Measurements from ENCODE around the gene RIC8B. TPM values are rescaled to one million over a fixed set of nuclear protein-coding genes. Genes with fewer than 3 reads are reported as not detected.

Gene RIC8B
- total RNA-seq, 1 donor from 2014 or later = 19.1 TPM

DNA sequence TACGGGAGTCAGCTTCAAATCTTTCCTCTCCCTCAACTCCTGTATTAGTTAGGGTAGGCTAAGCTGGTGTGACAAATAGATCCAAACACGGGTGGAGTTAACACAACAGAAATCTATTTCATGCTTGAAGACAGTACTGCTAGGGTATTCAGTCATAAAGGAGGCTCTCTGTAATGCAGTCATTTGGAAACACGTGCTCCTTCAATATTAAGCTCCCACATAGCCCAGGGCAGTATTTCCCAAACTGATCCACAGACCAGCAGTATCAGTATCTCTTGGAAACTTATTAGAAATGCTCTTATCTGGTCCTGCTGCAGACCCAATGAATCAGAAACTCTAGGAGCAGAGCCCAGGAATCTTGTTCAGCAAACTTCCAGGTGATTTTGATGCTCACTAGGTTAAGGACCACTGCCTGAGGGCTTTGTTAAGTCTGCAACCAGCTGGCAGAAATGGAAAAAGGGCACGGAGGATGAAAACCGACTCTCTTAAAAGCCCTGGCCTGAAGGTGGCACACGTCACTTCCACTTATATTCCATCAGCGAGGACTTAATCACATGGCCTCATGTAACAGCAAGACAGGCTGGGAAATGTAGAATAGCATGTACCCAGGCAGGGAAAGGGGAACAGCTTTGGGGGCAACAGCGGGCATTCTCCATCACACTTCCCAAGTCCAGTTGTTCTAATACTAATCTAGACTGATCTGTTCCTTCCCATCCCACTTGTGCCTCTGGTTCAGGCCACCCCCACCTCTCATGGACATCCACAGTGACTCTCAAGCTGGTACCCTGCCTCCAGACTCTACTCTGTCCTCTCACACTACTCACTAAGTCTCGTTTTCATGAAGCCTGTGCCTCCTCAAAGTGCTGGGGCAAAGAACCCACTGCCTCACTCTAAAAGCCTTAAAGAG is 38.2 kb upstream of the RIC8B start:
- Histone ChIP-seq H3K4me3 (no peak overlapping the region), H3K27me3 (no peaks in the 10 kb centered on the region), H3K4me1 (no peaks in the 10 kb centered on the region), H3K36me3 (no peaks in the 10 kb centered on the region), H3K9me3 (no peaks in the 10 kb centered on the region), H3K27ac (no peak overlapping the region)
- intact Hi-C loops (cut with DNase I) = loop anchor here (10.0 kb wide), 1 partner anchor 178 kb away; no protein-coding TSS in a partner anchor
- TF ChIP-seq, protein P1, sequence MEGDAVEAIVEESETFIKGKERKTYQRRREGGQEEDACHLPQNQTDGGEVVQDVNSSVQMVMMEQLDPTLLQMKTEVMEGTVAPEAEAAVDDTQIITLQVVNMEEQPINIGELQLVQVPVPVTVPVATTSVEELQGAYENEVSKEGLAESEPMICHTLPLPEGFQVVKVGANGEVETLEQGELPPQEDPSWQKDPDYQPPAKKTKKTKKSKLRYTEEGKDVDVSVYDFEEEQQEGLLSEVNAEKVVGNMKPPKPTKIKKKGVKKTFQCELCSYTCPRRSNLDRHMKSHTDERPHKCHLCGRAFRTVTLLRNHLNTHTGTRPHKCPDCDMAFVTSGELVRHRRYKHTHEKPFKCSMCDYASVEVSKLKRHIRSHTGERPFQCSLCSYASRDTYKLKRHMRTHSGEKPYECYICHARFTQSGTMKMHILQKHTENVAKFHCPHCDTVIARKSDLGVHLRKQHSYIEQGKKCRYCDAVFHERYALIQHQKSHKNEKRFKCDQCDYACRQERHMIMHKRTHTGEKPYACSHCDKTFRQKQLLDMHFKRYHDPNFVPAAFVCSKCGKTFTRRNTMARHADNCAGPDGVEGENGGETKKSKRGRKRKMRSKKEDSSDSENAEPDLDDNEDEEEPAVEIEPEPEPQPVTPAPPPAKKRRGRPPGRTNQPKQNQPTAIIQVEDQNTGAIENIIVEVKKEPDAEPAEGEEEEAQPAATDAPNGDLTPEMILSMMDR (IDR thresholded peaks at IDR 0.05) = no peak
- DNase-seq (ENCODE audit: low spot score in 2 of 2) = no peak

DNA sequence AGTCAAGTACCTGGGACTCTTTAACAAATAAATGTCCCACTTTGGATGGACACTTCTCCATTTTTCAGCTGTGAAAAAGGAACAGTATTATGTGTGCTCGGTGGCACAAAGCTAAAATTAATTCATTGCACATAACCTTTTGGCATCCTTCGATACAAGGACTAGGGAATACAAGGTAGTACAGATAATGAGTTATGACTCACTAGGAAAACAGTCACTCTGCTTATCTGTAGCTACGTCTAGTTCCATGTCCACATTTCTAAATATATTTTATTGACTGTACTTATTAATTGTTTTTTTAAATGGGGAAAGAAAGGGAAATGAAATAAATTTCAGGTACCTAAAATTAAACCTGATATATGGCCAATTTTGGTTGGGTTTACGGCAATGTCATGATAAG is 35.2 kb upstream of the RIC8B start:
- Histone ChIP-seq H3K9me3 (no peaks in the 10 kb centered on the region), H3K4me1 (no peaks in the 10 kb centered on the region), H3K27me3 (no peaks in the 10 kb centered on the region), H3K36me3 (no peaks in the 10 kb centered on the region), H3K27ac (no peak overlapping the region), H3K4me3 (no peak overlapping the region)
- TF ChIP-seq, protein P1 (IDR thresholded peaks at IDR 0.05) = no peak
- intact Hi-C loops (cut with DNase I) = loop anchor here (10.0 kb wide), 1 partner anchor 175 kb away; no protein-coding TSS in a partner anchor
- DNase-seq (ENCODE audit: low spot score in 2 of 2) = no peak

DNA sequence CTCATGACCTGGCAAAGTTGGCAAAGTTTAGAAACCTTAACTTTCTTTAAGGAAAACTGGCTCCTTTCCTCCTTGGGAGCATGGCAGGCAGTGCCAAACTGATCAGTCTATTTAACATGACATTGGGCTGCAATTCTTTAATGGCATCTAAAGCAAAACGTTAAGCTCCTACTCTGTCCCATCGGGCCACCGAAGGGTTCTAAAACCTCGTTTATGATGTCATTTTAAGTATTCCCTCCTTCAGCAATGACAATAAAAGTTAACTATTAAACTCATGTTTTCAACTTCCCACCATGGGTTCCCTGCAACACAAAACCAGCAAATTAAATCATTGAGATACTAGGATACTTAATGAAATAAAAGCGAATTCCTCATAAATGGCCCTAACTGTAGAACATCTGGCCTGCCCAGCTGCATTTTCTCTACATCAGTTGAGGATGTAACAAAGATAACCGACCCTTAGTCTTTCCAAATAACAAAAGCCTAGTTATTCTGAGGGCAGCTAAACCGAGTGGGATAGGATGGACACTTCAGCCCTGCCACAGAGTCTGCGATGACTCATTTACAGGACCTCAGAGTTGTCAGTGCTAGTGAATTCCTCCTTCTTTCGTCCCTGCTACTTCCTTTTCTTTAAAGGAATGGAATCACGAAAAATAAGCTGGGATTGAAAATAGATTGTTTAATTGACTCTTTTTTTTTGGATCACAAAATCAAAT is 34.5 kb upstream of the RIC8B start:
- no peaks in the 10 kb centered on the region for H3K9me3 ChIP-seq
- no peak overlapping the region for H3K4me3 ChIP-seq
- TF ChIP-seq, protein P1 (IDR thresholded peaks at IDR 0.05) = no peak
- no peaks in the 10 kb centered on the region for H3K27me3 ChIP-seq
- no peak for DNase-seq (ENCODE audit: low spot score in 2 of 2)
- H3K27ac ChIP-seq = no peak overlapping the region
- H3K36me3 ChIP-seq = no peaks in the 10 kb centered on the region
- H3K4me1 ChIP-seq = no peaks in the 10 kb centered on the region
- intact Hi-C loops (cut with DNase I) = loop anchor here (10.0 kb wide), 1 partner anchor 175 kb away; no protein-coding TSS in a partner anchor

DNA sequence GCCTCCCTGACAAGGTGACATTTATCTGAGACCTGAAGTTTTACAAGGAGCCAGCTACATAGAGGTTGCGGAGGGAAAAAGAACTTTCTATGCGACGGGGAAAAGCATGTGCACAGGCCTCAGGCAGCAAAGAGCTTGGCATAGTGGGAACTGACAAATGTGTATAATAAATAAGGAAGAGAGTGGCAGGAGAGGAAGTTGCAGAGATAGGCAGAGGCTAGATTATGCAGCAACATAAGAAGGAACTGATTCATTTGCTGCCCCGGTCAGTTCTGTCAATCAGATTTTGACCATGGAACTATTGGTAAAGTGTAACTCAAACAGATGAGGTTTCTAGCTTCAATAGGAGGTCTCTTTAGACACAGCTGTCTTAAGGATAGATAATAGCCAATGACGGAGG is 33.7 kb upstream of the RIC8B start:
- H3K4me3 ChIP-seq = no peak overlapping the region
- no peaks in the 10 kb centered on the region for H3K27me3 ChIP-seq
- intact Hi-C loops (cut with DNase I) = no loop called here
- H3K36me3 ChIP-seq = no peaks in the 10 kb centered on the region
- TF ChIP-seq, protein P1 (IDR thresholded peaks at IDR 0.05) = no peak
- no peaks in the 10 kb centered on the region for H3K4me1 ChIP-seq
- no peaks in the 10 kb centered on the region for H3K9me3 ChIP-seq
- no peak overlapping the region for H3K27ac ChIP-seq
- DNase-seq (ENCODE audit: low spot score in 2 of 2) = no peak

DNA sequence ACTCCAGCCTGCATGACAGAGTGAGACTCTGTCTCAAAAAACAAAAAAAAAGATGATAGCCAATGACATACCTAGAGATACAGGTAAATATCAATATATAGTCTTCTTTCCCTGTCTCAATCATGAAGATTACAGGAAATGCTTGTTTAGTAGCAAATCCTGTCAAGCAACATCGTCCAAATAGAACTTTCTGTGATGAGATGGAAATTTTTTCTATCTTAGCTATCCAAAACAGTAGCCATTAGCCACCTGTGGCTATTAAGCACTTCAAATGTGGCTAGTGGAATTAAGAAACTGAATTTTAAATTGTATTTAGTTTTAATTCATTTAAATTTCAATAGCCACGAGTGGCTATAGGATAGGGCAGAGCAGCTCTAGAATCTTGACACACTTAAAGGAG is 33.2 kb upstream of the RIC8B start:
- no peaks in the 10 kb centered on the region for H3K27me3 ChIP-seq
- no peak overlapping the region for H3K27ac ChIP-seq
- no peak for DNase-seq (ENCODE audit: low spot score in 2 of 2)
- H3K9me3 ChIP-seq = no peaks in the 10 kb centered on the region
- TF ChIP-seq, protein P1 (IDR thresholded peaks at IDR 0.05) = no peak
- no peak overlapping the region for H3K4me3 ChIP-seq
- H3K4me1 ChIP-seq = no peaks in the 10 kb centered on the region
- H3K36me3 ChIP-seq = no peaks in the 10 kb centered on the region
- intact Hi-C loops (cut with DNase I) = no loop called here
